OCI-LY1 (cell line): ENCODE results near the gene CFAP221.

Experiments
- H2AFZ ChIP-seq: fragments of 200-600 bp; sonication (generic), shearing (Covaris generic); 2 replicates; pipeline ENCODE4 v1.6.0; 2014; ENCODE audit warnings: antibody characterized with exemption, mild to moderate bottlenecking, low read length
- H3F3A ChIP-seq: fragments of 200-600 bp; sonication (generic), shearing (Covaris generic); 2 replicates; pipeline ENCODE4 v1.6.0; 2014; ENCODE audit warnings: mild to moderate bottlenecking, antibody characterized with exemption, low read length, moderate library complexity; ENCODE audit not compliant: insufficient read depth
- H3K27ac ChIP-seq: fragments of 200-600 bp; sonication (generic); 2 replicates; pipeline ENCODE4 v1.5.1; 2014; ENCODE audit warnings: low read length, mixed run types, mild to moderate bottlenecking, low read depth; ENCODE audit not compliant: poor library complexity, severe bottlenecking
- H3K27me3 ChIP-seq: fragments of 200-600 bp; sonication (generic); 2 replicates; pipeline ENCODE4 v1.6.0; 2014; ENCODE audit warnings: antibody characterized with exemption, mild to moderate bottlenecking, low read length, moderate library complexity; ENCODE audit not compliant: insufficient read depth
- H3K36me3 ChIP-seq: fragments of 200-600 bp; sonication (generic); 2 replicates; pipeline ENCODE4 v1.6.1; 2014; ENCODE audit warnings: mild to moderate bottlenecking, antibody characterized with exemption, low read length, moderate library complexity, mixed read lengths; ENCODE audit not compliant: insufficient read depth
- H3K4me1 ChIP-seq: fragments of 200-600 bp; sonication (generic); 2 replicates; pipeline ENCODE4 v1.5.1; 2014; ENCODE audit warnings: mild to moderate bottlenecking, low read length, moderate library complexity; ENCODE audit not compliant: insufficient read depth, severe bottlenecking
- H3K4me2 ChIP-seq: fragments of 200-600 bp; sonication (generic), shearing (Covaris generic); 2 replicates; pipeline ENCODE4 v1.6.1; 2014; ENCODE audit warnings: low read length
- H3K4me3 ChIP-seq: fragments of 200-600 bp; sonication (generic); 2 replicates; pipeline ENCODE4 v1.5.1; 2014; ENCODE audit warnings: low read length, low read depth, mild to moderate bottlenecking, mixed read lengths; ENCODE audit not compliant: poor library complexity, severe bottlenecking
- H3K79me2 ChIP-seq: fragments of 200-600 bp; shearing (Covaris generic); 2 replicates; pipeline ENCODE4 v1.6.1; 2016; ENCODE audit warnings: mixed run types, low read length, mixed read lengths; ENCODE audit not compliant: insufficient read depth
- H3K9ac ChIP-seq: fragments of 200-600 bp; sonication (generic), shearing (Covaris generic); 2 replicates; pipeline ENCODE4 v1.6.1; 2014; ENCODE audit warnings: mild to moderate bottlenecking, low read length, mixed read lengths
- H3K9me2 ChIP-seq: fragments of 200-600 bp; sonication (generic), shearing (Covaris generic); 2 replicates; pipeline ENCODE4 v1.6.1; 2014; ENCODE audit warnings: low read depth, mild to moderate bottlenecking, low read length, mixed read lengths
- H3K9me3 ChIP-seq: fragments of 200-600 bp; shearing (Covaris generic); 2 replicates; pipeline ENCODE4 v1.6.1; 2014; ENCODE audit warnings: low read length, mixed read lengths
- H4K20me1 ChIP-seq: fragments of 200-600 bp; sonication (generic), shearing (Covaris generic); 2 replicates; pipeline ENCODE4 v1.6.0; 2016; ENCODE audit warnings: mild to moderate bottlenecking, low read length; ENCODE audit not compliant: insufficient read depth
- CTCF ChIP-seq: fragments of 200-600 bp; sonication (generic), shearing (Covaris generic); IDR thresholded peaks from 2 replicates; pipeline ENCODE4 v1.5.1; 2017; ENCODE audit warnings: mild to moderate bottlenecking, antibody characterized with exemption, low read length, moderate library complexity, mixed read lengths
- EZH2 ChIP-seq: fragments of 200-600 bp; sonication (generic), shearing (Covaris generic); IDR thresholded peaks from 2 replicates; pipeline ENCODE4 v1.8.0; 2017; ENCODE audit warnings: borderline replicate concordance, mixed run types, mild to moderate bottlenecking, antibody characterized with exemption, low read length, moderate library complexity, mixed read lengths

CFAP221 gene

GRCh38 chr2:119533560-119533959 lies 10.7 kb upstream of the CFAP221 start:
- H4K20me1 ChIP-seq = no peaks in the 10 kb centered on the region
- H3K4me1 ChIP-seq = no peaks in the 10 kb centered on the region
- TF ChIP-seq EZH2 = no peak
- TF ChIP-seq CTCF = no peak
- H2AFZ ChIP-seq = no peak overlapping the region
- no peak overlapping the region for H3K4me3 ChIP-seq
- H3K27me3 ChIP-seq = no peaks in the 10 kb centered on the region
- H3K9me3 ChIP-seq = no peaks in the 10 kb centered on the region
- H3K9me2 ChIP-seq = no peaks in the 10 kb centered on the region
- H3K9ac ChIP-seq = no peak overlapping the region
- H3K27ac ChIP-seq = no peak overlapping the region
- H3K4me2 ChIP-seq = no peak overlapping the region
- H3F3A ChIP-seq = no peaks in the 10 kb centered on the region
- no peaks in the 10 kb centered on the region for H3K36me3 ChIP-seq
- no peaks in the 10 kb centered on the region for H3K79me2 ChIP-seq

GRCh38 chr2:119536211-119536610 lies 8.0 kb upstream of the CFAP221 start:
- Histone ChIP-seq H3F3A (no peaks in the 10 kb centered on the region), H2AFZ (no peak overlapping the region), H3K4me2 (no peak overlapping the region), H3K27ac (no peak overlapping the region), H4K20me1 (no peaks in the 10 kb centered on the region), H3K9me3 (no peaks in the 10 kb centered on the region), H3K4me1 (no peaks in the 10 kb centered on the region), H3K36me3 (no peaks in the 10 kb centered on the region), H3K4me3 (no peak overlapping the region), H3K79me2 (no peaks in the 10 kb centered on the region), H3K9me2 (no peaks in the 10 kb centered on the region), H3K27me3 (no peaks in the 10 kb centered on the region), H3K9ac (no peak overlapping the region)
- TF ChIP-seq CTCF (no peak), EZH2 (no peak)

- Histone ChIP-seq H3K4me1 (no peaks in the 10 kb centered on the region), H2AFZ (no peak overlapping the region), H3K27ac (no peak overlapping the region), H4K20me1 (no peaks in the 10 kb centered on the region), H3K9ac (no peak overlapping the region), H3K36me3 (no peaks in the 10 kb centered on the region), H3K9me2 (no peaks in the 10 kb centered on the region), H3K27me3 (no peaks in the 10 kb centered on the region), H3K4me3 (no peak overlapping the region), H3F3A (no peaks in the 10 kb centered on the region), H3K9me3 (no peaks in the 10 kb centered on the region), H3K4me2 (no peak overlapping the region), H3K79me2 (no peaks in the 10 kb centered on the region)
- TF ChIP-seq CTCF = no peak
- no peak for TF ChIP-seq EZH2
These were observed 7.5 kb upstream of the CFAP221 start for GRCh38 chr2:119536707-119537106.
